Muscle layer of duodenum (tissue), 2 donors: Measurements from ENCODE around the gene ARHGEF28.

Experiments
- H3K27ac ChIP-seq: one replicate; pipeline ENCODE4 v1.7.0; 2013; ENCODE audit warnings: mild to moderate bottlenecking, low read length
- H3K27me3 ChIP-seq: one replicate; pipeline ENCODE4 v1.7.0; 2013; ENCODE audit warnings: low read depth, mild to moderate bottlenecking, control low read depth, low read length
- H3K36me3 ChIP-seq, 2 donors: one replicate each; pipeline ENCODE4 v1.7.0; 2013; ENCODE audit warnings: low read length in 2 of 2, control low read depth in 1 of 2, mild to moderate bottlenecking in 1 of 2; ENCODE audit not compliant: insufficient read depth in 2 of 2, control insufficient read depth in 1 of 2
- H3K4me1 ChIP-seq, 2 donors: one replicate each; pipeline ENCODE4 v1.7.0; 2013; ENCODE audit warnings: low read length in 2 of 2, mild to moderate bottlenecking in 2 of 2, control low read depth in 1 of 2, moderate library complexity in 1 of 2; ENCODE audit not compliant: insufficient read depth in 2 of 2, control insufficient read depth in 1 of 2
- H3K4me3 ChIP-seq, 2 donors: one replicate each; pipeline ENCODE4 v1.7.0; 2013; ENCODE audit warnings: low read length in 2 of 2, low read depth in 1 of 2, mild to moderate bottlenecking in 1 of 2
- H3K9me3 ChIP-seq, 2 donors: one replicate each; pipeline ENCODE4 v1.7.0; 2013; ENCODE audit warnings: low read length in 2 of 2, control low read depth in 1 of 2, mild to moderate bottlenecking in 1 of 2; ENCODE audit not compliant: control insufficient read depth in 1 of 2
- donor health status: healthy.

The ARHGEF28 gene

DNA sequence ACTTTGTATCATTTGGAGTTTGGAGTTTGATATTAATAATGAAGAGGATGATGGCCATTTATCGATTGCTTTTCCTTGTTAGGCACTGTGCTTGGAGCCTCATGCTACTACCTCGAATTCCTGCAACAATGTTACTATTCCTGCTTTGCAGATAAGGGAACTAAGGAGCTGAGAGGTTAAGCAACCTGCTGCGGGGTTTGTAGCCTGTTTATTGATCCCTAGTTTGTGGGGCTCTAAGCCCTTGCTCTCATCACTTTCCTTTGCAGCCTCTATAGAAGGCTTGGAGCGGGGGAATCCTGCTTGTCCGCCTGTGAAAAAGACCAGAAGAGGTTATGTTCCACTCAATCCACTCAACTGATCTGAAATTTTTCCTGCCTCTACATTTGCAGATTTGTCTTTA lies 15.8 kb downstream of the ARHGEF28 start:
- Histone ChIP-seq H3K4me3 (no peak overlapping the region), H3K9me3 (no peaks in the 10 kb centered on the region), H3K4me1 (peaks cover 0 to 4% of the 10 kb centered on the region in 2 donors), H3K27ac (no peak overlapping the region), H3K27me3 (no peaks in the 10 kb centered on the region), H3K36me3 (no peaks in the 10 kb centered on the region)

DNA sequence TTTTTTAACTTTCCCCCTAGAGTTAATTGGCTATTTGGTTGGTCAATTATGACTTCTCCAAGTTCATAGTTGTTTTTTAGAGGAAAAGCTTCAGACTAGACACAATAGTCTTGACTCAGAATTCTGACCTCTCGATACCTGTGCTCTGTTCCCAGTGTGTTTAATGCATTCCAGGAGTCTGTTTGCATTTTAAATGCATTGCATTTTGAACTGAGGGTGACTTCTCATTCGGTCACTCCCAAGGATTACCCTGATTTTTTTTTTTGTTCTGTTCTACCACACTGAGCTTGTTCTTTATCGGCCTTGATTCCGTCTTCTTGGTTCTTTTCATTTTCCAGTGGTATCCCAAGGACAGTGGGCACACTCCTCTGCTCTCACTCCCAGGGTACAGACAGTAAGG lies 16.3 kb downstream of the ARHGEF28 start:
- Histone ChIP-seq H3K4me3 (no peak overlapping the region), H3K4me1 (peaks cover 0 to 4% of the 10 kb centered on the region in 2 donors), H3K27ac (no peak overlapping the region)

DNA sequence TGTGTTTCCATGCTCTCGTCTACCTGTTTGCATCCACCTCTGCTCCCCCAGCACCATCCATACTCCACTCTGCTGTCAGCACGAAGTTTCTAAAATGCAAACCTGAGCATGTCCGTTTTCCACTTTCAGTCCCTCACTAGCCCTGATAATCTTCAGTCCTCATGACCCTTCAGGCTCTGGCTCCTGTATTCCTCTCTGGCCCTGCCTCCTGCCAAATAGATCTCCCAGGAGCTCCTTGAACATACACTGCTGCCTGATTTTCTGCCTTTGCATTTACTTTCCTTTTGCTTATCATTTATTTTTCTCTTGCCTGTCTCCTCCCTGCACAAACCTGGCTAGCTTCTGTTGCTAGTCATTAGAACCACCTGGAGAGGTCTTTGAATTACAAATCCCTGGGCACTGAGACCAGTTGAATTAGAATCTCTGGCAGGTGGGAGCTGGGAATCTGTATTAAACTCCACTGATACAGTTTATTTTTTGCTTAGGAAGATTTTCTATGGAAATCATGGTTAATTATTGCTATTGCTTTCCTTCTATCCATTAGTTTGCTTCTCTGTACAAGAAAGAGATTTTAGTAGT lies 18.5 kb downstream of the ARHGEF28 start:
- no peaks in the 10 kb centered on the region for H3K4me1 ChIP-seq
- H3K4me3 ChIP-seq = no peak overlapping the region
- H3K27me3 ChIP-seq = no peaks in the 10 kb centered on the region
- H3K9me3 ChIP-seq = no peaks in the 10 kb centered on the region
- no peaks in the 10 kb centered on the region for H3K36me3 ChIP-seq
- H3K27ac ChIP-seq = no peak overlapping the region

More for the DNA sequence above, 16.3 kb downstream of the ARHGEF28 start:
- Histone ChIP-seq H3K36me3 (no peaks in the 10 kb centered on the region), H3K27me3 (no peaks in the 10 kb centered on the region), H3K9me3 (no peaks in the 10 kb centered on the region)

DNA sequence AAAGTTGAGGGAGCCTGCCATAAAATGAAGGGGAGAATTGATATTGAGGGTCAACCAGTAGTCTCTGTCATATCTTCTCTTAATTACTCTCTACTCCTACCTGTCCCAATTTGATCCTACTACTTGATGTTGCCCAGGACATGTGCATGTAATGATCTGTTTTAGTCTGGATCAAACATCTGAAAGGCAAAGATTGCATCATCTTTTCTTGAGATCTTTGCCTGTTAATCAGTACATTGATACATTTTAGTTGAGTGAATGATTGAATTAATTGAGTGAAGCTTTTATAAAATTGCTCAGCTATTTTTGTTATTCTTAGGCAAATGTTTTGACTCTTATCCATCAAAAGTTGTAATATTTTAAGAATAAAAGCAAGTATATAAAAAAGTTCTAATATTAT lies 21.7 kb downstream of the ARHGEF28 start:
- Histone ChIP-seq H3K4me3 (no peak overlapping the region), H3K9me3 (no peaks in the 10 kb centered on the region), H3K27me3 (no peaks in the 10 kb centered on the region), H3K27ac (no peak overlapping the region), H3K4me1 (no peaks in the 10 kb centered on the region), H3K36me3 (no peaks in the 10 kb centered on the region)

DNA sequence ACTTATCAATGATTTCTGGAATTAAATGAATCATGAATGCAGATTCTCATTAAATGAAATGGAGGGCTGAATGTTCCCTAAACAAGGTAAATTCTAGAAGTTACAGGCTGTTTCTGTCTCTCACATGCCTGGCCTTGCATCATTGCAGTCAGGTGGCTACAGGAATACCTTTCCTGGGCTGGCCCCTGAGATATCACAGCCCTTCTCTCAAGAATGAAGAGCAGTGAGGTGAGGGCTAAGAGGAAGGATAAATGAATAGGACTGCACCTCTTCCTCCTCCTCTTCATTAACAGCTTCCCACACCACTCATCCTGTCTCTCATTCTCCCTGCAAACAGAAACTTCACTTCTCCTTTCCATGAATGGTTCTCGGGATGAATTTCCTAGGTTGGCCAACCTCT lies 22.5 kb downstream of the ARHGEF28 start:
- H3K4me3 ChIP-seq = no peak overlapping the region
- no peaks in the 10 kb centered on the region for H3K36me3 ChIP-seq
- H3K4me1 ChIP-seq = no peaks in the 10 kb centered on the region
- H3K27me3 ChIP-seq = no peaks in the 10 kb centered on the region
- H3K27ac ChIP-seq = no peak overlapping the region
- H3K9me3 ChIP-seq = no peaks in the 10 kb centered on the region

DNA sequence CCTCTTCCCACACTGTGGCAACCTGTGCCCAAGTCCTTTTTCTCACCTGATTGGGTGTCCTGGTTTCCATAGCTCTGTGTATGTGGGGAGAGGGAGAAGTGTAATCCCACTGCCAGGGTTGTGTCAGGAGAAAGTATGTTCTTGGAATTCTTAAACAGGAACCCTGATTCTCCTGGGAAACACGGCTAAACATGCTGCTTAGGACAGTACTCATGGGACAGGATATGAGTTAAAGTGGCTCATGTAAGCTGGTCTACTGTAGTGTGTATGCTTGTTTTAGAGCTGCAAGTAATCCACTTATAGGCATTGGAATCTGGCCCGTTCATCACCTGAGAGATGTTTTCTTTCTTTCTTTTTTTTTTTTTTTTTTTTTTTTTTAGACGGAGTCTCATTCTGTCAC lies 23.9 kb downstream of the ARHGEF28 start:
- Histone ChIP-seq H3K4me3 (no peak overlapping the region), H3K9me3 (no peaks in the 10 kb centered on the region), H3K27me3 (no peaks in the 10 kb centered on the region), H3K36me3 (no peaks in the 10 kb centered on the region), H3K4me1 (no peaks in the 10 kb centered on the region), H3K27ac (no peak overlapping the region)

GRCh38 chr5:73652391-73652790 lies 26.4 kb downstream of the ARHGEF28 start:
- Histone ChIP-seq H3K4me3 (no peak overlapping the region), H3K36me3 (no peaks in the 10 kb centered on the region), H3K27ac (no peak overlapping the region), H3K9me3 (no peaks in the 10 kb centered on the region), H3K4me1 (no peaks in the 10 kb centered on the region), H3K27me3 (no peaks in the 10 kb centered on the region)

DNA sequence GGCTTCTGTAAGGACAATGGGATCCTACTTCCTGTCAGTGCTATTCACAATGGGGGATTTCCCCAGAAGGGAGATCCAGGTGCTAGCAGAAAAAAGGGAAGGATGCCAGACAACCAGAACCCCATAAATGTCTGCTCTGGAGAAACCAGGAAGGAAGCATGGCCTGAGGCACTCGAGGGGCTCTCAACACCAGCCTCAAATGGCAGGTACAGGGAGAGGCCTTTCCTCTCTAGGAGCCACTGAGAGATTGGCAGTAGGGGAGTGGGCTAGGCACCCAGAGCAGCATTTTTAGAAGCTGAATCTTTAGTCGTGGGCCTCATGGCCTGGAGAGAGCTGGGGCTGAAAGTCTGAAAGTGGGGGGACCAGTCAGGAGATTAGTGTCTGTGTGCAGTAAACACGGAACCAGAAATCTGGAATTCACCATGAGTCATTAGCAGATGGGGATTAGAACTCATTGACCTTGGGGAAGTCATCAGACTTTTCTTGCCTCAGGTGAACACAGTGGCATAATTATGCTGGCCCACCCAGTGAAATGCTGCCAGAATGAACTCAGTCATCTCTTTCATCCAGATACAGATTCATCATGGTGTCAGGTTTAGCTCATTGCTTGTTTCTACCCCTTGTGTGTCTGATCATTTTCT lies 28.3 kb downstream of the ARHGEF28 start:
- Histone ChIP-seq H3K36me3 (no peaks in the 10 kb centered on the region), H3K27ac (no peak overlapping the region), H3K9me3 (no peaks in the 10 kb centered on the region), H3K27me3 (no peaks in the 10 kb centered on the region), H3K4me1 (no peaks in the 10 kb centered on the region), H3K4me3 (no peak overlapping the region)

- Histone ChIP-seq H3K27ac (no peak overlapping the region), H3K4me3 (no peak overlapping the region)
Observed at GRCh38 chr5:73654819-73655318, 28.9 kb downstream of the ARHGEF28 start.

GRCh38 chr5:73655521-73656160 lies 29.6 kb downstream of the ARHGEF28 start:
- H3K4me1 ChIP-seq = no peaks in the 10 kb centered on the region
- H3K27ac ChIP-seq = no peak overlapping the region
- no peaks in the 10 kb centered on the region for H3K9me3 ChIP-seq
- no peaks in the 10 kb centered on the region for H3K36me3 ChIP-seq
- H3K4me3 ChIP-seq = no peak overlapping the region
- H3K27me3 ChIP-seq = no peaks in the 10 kb centered on the region

More at GRCh38 chr5:73654819-73655318, 28.9 kb downstream of the ARHGEF28 start:
- no peaks in the 10 kb centered on the region for H3K9me3 ChIP-seq
- H3K4me1 ChIP-seq = no peaks in the 10 kb centered on the region
- no peaks in the 10 kb centered on the region for H3K27me3 ChIP-seq
- H3K36me3 ChIP-seq = no peaks in the 10 kb centered on the region

DNA sequence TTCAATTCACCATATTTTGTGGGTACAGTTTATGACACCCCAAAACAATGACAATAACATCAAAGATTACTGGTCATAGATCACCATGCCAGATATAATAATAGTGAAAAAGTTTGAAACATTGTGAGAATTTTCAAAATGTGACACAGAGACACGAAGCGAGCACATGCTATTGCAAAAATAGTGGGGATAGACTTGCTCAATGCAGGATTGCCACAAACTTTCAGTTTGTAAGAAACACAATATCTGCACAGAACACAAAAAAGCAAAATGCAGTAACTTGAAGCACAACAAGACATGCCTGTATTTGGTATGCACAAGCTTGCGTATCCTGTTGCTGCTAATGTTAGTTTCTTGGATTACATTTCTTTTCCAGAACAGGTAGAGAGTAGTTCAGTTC lies 35.8 kb downstream of the ARHGEF28 start:
- H3K9me3 ChIP-seq = no peaks in the 10 kb centered on the region
- H3K36me3 ChIP-seq = no peaks in the 10 kb centered on the region
- H3K27me3 ChIP-seq = no peaks in the 10 kb centered on the region
- H3K4me1 ChIP-seq = no peaks in the 10 kb centered on the region
- H3K27ac ChIP-seq = no peak overlapping the region
- no peak overlapping the region for H3K4me3 ChIP-seq
